Ectodermal cell (in vitro differentiated cells): ENCODE results near the gene ERC2.

ENCODE experiments used
- H3K27ac ChIP-seq: 2 replicates; pipeline ENCODE4 v1.7.0; 2013; ENCODE audit warnings: mild to moderate bottlenecking, low read depth, low read length; ENCODE audit not compliant: insufficient read depth, poor library complexity, severe bottlenecking
- H3K27me3 ChIP-seq: 2 replicates; pipeline ENCODE4 v1.7.0; 2013; ENCODE audit warnings: mild to moderate bottlenecking, low read length; ENCODE audit not compliant: insufficient read depth, control insufficient read depth, poor library complexity, severe bottlenecking
- H3K36me3 ChIP-seq: one replicate; pipeline ENCODE4 v1.7.0; 2013; ENCODE audit warnings: low read length; ENCODE audit not compliant: control insufficient read depth, insufficient read depth
- H3K4me1 ChIP-seq: one replicate; pipeline ENCODE4 v1.7.0; 2013; ENCODE audit warnings: low read length; ENCODE audit not compliant: control insufficient read depth, insufficient read depth
- H3K4me3 ChIP-seq: 2 replicates; pipeline ENCODE4 v1.7.0; 2013; ENCODE audit warnings: low read depth, low read length, control low read depth; ENCODE audit not compliant: insufficient read depth
- H3K9me3 ChIP-seq: 2 replicates; pipeline ENCODE4 v1.7.0; 2013; ENCODE audit warnings: mild to moderate bottlenecking, low read length, moderate library complexity; ENCODE audit not compliant: control insufficient read depth
- whole genome bisulfite sequencing, 2 experiments: methylation state at CpG; one replicate each; pipeline ENCODE4 v1.1.7; 2013; ENCODE audit warnings: missing lambda C conversion rate in 2 of 2; 5-methylcytosine and 5-hydroxymethylcytosine counted together

Gene ERC2

DNA sequence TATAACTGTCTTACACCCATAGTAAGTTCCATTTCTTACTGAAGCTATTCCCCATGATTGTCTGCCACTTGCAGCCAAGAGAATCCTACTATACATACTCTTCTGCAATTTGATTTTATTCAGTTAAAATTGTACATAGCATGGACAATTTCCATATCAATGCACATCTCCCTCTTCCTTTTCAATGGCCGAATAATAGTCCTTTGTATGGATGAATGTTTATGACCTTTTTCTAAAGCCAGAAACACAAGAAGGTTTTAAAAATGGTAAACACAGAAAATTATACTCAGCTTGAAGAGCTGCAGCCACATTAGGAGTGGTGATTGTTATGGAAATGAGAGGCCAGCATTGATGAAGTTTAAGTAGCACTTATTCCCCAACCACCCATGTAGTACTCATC lies 8.5 kb upstream of the ERC2 start:
- no peak overlapping the region for H3K27ac ChIP-seq
- WGBS, 2 experiments = 80% methylated on average over 1 of the region's 1 CpG; no CpG with 5 or more reads in 1 of the 2 experiments
- no peaks in the 10 kb centered on the region for H3K27me3 ChIP-seq

DNA sequence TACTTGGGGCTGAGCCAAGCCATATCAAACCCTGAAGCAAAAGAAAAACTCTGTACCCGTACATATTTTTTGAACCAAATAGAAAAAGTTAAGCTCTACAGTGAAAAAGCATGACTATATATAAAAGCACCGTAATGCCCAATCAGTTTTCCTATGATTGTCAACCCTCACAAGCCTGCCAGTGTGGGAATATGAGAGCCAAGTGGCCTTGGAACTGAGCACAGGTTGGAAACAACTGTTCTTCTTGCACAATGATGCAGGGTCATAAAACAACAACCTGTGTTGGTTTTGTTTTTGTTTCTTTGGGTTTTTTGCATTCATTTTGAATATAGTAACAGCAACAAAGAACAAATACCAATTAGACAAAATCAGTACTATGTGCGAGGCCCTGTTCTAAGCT lies 3.5 kb upstream of the ERC2 start:
- Histone ChIP-seq H3K9me3 (no peaks in the 10 kb centered on the region), H3K36me3 (no peaks in the 10 kb centered on the region), H3K27ac (no peak overlapping the region), H3K4me3 (no peak overlapping the region), H3K27me3 (no peaks in the 10 kb centered on the region), H3K4me1 (no peaks in the 10 kb centered on the region)
- WGBS, 2 experiments = 91 to 95% methylated on average over 3 of the region's 3 CpGs

More for the DNA sequence above, 8.5 kb upstream of the ERC2 start:
- Histone ChIP-seq H3K36me3 (no peaks in the 10 kb centered on the region), H3K4me3 (no peak overlapping the region), H3K9me3 (no peaks in the 10 kb centered on the region), H3K4me1 (no peaks in the 10 kb centered on the region)

DNA sequence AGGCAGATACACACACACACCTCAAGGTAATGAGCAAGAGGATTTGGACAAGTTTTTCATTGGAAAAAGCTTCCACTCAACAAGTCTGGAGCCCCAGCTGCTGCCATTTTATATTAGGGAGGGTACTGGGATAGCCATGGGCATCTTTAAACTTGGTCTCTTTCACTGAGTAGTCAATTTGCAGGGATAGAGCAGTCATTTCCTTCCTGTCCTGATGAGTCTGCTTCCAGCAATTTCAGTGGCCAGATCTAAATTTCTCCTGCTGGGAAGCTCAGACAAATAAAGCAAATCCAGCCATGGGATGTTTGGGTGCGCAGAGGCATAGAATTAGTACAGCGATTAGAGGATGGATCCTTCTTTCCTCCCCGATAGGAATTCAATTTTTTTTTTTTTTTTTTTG lies 874 bp upstream of the ERC2 start:
- H3K4me1 ChIP-seq = no peaks in the 10 kb centered on the region
- WGBS, 2 experiments = 92 to 94% methylated on average over 3 of the region's 3 CpGs
- no peaks in the 10 kb centered on the region for H3K9me3 ChIP-seq

DNA sequence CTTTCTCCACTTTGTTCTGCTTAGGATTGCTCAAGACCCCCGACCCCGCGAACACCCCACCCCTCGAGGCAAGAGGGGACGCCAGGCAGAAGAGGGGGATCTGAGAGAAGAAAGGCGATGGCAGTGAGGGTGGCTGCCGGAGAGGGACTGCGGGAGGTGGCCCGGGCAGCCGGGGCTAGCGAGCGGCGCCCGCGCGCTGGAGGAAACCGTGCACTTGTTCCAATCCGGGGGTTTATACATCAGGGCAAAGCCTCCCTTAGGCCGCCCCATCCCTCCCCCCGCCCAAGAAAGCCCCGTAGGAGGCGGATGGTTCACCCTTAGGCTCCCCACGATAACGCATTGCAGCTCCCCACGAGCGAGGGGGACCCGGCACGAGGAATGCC lies 475 bp downstream of the ERC2 start:
- H3K4me1 ChIP-seq = no peaks in the 10 kb centered on the region
- H3K4me3 ChIP-seq = peak overlapping the region; percentile 76
- H3K9me3 ChIP-seq = no peaks in the 10 kb centered on the region
- no peaks in the 10 kb centered on the region for H3K27me3 ChIP-seq
- peak overlapping the region; percentile 50 for H3K27ac ChIP-seq
- 0% methylated on average over 28 of the region's 28 CpGs for WGBS, 2 experiments
- H3K36me3 ChIP-seq = no peaks in the 10 kb centered on the region

More for the DNA sequence above, 874 bp upstream of the ERC2 start:
- H3K36me3 ChIP-seq = no peaks in the 10 kb centered on the region
- H3K4me3 ChIP-seq = no peak overlapping the region
- no peaks in the 10 kb centered on the region for H3K27me3 ChIP-seq
- H3K27ac ChIP-seq = no peak overlapping the region

DNA sequence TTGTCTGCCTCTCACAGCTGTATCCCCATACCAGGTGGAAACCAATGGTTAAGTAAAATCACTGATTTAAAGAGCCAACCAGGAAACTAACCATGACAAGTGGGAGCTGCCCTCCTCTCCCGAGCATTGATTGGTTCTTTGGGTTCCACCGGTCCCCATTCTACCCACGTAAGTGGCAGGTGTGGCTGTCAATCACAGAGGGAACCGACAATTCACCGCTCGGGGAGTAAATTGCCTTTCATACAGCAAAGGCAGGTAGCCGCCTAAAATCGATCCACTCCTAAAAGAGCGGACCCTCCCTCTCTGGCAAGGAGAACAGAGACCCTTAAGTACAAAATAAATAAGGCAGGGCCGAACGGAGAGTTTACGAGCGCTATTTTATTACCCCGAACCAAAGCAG lies 1.2 kb downstream of the ERC2 start:
- no peaks in the 10 kb centered on the region for H3K27me3 ChIP-seq
- no peaks in the 10 kb centered on the region for H3K9me3 ChIP-seq
- 0% methylated on average over 14 of the region's 14 CpGs for WGBS, 2 experiments
- peak overlapping the region; percentile 76 for H3K4me3 ChIP-seq
- H3K36me3 ChIP-seq = no peaks in the 10 kb centered on the region
- no peak overlapping the region for H3K27ac ChIP-seq
- no peaks in the 10 kb centered on the region for H3K4me1 ChIP-seq

DNA sequence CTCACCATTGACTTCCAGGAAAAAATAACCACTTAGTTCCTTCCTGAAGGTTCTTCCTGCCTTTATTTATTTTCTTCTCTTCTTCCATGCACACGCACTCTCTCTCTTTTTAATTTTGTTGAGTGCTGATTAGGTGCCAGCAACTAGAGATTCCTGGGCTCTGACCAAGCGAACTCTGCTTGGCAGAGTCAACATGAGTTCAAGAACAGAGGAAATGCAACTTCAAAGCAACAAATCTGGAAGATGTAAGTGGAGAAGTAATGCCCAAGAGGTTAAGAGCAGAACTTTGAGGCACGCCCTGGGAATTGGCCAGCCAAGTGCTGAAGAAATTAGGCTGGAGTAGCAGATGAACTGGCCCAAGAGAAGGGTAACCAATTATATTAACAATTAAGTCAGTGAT lies 8.5 kb downstream of the ERC2 start:
- H3K27me3 ChIP-seq = no peaks in the 10 kb centered on the region
- 94% methylated on average over 3 of the region's 3 CpGs for WGBS, 2 experiments
- H3K9me3 ChIP-seq = no peaks in the 10 kb centered on the region
- H3K27ac ChIP-seq = no peak overlapping the region
- peaks cover 15% of the 10 kb centered on the region for H3K4me1 ChIP-seq
- H3K4me3 ChIP-seq = no peak overlapping the region
- H3K36me3 ChIP-seq = no peaks in the 10 kb centered on the region

DNA sequence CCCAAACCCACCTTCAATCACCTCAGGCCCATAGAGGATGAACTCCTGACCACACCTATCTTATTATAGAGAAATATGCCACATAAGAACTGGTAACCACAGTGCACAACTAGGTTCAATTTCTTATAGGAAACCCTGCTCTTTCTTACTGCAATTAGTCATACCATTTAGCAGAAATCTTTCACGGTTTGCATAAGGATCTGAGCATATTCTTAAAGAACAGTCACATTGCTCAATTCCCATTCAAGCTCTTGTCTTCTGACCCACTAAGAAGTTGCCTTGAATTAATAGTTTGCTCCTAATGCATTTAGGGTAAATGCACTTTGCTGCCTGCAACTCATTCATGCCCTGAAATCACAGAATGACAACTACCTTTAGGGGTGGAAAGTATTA lies 9.2 kb downstream of the ERC2 start:
- Histone ChIP-seq H3K27ac (no peak overlapping the region), H3K4me3 (no peak overlapping the region)
- 83 to 90% methylated on average over 1 of the region's 1 CpG for WGBS, 2 experiments

DNA sequence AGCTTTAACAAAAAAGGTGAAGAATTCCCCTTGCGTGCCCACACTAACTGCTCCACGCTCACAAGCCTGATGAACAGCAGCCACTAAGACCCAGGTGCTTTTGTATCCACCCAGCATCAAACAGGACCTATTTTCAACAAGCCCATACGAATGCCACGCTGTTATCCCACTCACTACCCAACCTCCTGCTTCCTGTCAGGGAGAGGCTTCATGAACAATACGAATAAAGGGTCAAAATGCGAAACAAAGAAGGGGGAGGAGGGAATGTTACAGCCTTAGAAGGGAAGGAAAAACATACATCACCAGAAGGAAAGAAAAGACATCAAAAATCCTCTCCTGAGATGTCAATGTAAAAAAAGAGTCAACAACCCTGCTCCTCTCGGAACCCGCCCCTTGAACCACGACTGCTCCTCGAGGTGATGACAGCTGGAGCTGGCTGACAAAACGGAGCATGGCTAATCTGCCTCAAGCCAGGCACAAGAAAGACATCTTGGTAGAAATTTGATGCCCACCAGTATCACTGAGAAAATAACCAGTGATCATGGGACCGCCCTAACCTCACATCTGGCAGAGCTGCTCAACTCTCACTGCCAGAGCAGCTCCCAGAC lies 9.7 kb downstream of the ERC2 start:
- H3K4me1 ChIP-seq = peaks cover 15% of the 10 kb centered on the region
- no peaks in the 10 kb centered on the region for H3K9me3 ChIP-seq
- no peak overlapping the region for H3K4me3 ChIP-seq
- H3K27me3 ChIP-seq = no peaks in the 10 kb centered on the region
- no peak overlapping the region for H3K27ac ChIP-seq
- WGBS, 2 experiments = 49 to 55% methylated on average over 11 to 12 of the region's 12 CpGs
- no peaks in the 10 kb centered on the region for H3K36me3 ChIP-seq

More for the DNA sequence above, 9.2 kb downstream of the ERC2 start:
- Histone ChIP-seq H3K36me3 (no peaks in the 10 kb centered on the region), H3K4me1 (peaks cover 15% of the 10 kb centered on the region), H3K9me3 (no peaks in the 10 kb centered on the region), H3K27me3 (no peaks in the 10 kb centered on the region)

DNA sequence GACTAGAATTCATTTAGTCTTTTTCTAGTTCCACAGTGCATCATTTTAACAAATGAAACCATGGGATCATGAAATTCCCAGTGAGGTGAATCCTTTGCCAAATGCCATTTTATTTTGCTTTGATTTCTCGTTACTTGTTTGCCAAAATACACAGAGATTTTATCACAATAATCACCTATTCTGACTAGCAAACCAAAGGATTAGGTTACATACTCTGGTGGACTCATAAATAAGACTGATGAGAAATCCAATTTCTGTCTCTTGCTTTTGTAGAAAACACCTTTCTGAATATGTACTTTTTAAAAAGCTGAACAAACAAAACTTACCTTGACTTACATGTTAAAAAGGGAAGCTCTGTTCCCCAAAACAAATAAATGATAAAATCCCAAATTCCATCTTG lies 12.2 kb downstream of the ERC2 start:
- H3K27ac ChIP-seq = no peak overlapping the region
- no peak overlapping the region for H3K4me3 ChIP-seq
- no peaks in the 10 kb centered on the region for H3K36me3 ChIP-seq
- no peaks in the 10 kb centered on the region for H3K27me3 ChIP-seq
- WGBS, 2 experiments = 88 to 89% methylated on average over 1 of the region's 1 CpG
- H3K9me3 ChIP-seq = no peaks in the 10 kb centered on the region
- peaks cover 15% of the 10 kb centered on the region for H3K4me1 ChIP-seq

DNA sequence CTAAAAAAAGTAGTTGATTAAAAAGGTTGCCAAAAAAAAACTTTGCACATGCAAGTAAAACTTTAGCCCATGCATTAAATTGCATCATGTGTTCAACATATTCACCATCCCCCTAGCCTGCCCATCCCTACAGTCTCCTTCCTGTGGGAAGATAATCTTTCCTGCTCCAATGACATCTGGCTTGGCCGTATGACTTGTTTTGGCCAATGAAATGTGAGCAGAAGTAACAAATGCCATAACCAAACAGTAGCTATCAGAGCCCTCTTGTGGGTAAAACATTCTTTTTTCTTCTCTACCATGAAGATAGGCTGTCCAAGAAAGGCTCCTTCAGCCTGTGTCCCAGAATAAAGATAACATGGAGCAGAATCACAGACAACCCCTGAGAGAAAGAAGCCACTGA lies 15.3 kb downstream of the ERC2 start:
- Histone ChIP-seq H3K4me3 (no peak overlapping the region), H3K27ac (no peak overlapping the region), H3K9me3 (no peaks in the 10 kb centered on the region), H3K36me3 (no peaks in the 10 kb centered on the region), H3K4me1 (no peaks in the 10 kb centered on the region), H3K27me3 (no peaks in the 10 kb centered on the region)
- 92 to 100% methylated on average over 1 of the region's 1 CpG for WGBS, 2 experiments

DNA sequence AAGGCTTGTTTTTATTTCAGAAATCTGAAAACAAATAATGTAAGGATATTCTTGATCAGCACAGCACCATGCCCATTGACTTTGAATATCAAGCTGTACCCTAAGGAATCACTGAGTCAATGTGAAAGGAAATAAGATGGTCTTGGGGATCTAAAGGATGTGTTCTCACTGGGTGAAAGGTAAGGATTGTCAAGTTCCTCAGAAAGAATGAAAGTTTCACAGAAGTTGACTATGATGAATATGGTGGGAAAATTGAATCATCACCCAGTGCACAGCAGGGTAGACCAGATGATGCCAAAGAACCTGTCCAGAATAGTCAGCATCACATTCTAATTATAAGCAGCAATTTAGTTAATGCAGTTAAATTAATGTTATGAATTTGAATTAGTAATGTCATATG lies 16.2 kb downstream of the ERC2 start:
- H3K4me1 ChIP-seq = no peaks in the 10 kb centered on the region
- H3K36me3 ChIP-seq = no peaks in the 10 kb centered on the region
- H3K27ac ChIP-seq = no peak overlapping the region
- H3K4me3 ChIP-seq = no peak overlapping the region
- H3K27me3 ChIP-seq = no peaks in the 10 kb centered on the region
- H3K9me3 ChIP-seq = no peaks in the 10 kb centered on the region
